IMR-90 (cell line): ENCODE data around the gene MIR17HG. TPM values are rescaled to one million over a fixed set of nuclear protein-coding genes. Genes with fewer than 3 reads are reported as not detected.

Experiments used
- ATAC-seq: fragments of 200-7000 bp; cut with Tn5 transposase; 2 replicates; pipeline ENCODE4 v1.9.1; 2020; ENCODE audit warnings: low read depth, mild to moderate bottlenecking, moderate library complexity
- BruUV-seq: library from RNA; stranded (reverse); fragments of 400-500 nt; replicated peaks from 2 replicates; lab custom pipeline; 2021; lab: Mats Ljungman, UMichigan
- CTCF ChIA-PET: fragments of 300-600 bp; formaldehyde crosslinking; extraction: SDS; loops from one replicate; lab custom pipeline; 2021; ENCODE audit warnings: antibody characterized with exemption; lab: Yijun Ruan, JAX
- POLR2A ChIA-PET: fragments of 300-600 bp; sonication (Branson Sonifier 250); formaldehyde crosslinking; loops from one replicate; lab custom pipeline; 2022; ENCODE audit warnings: antibody characterized with exemption; ENCODE audit not compliant: unreplicated experiment; lab: Charles Lee
- DNase-seq: peaks from one replicate; pipeline ENCODE4 v3.0.0; 2013
- H2AFZ ChIP-seq: replicated peaks from 2 replicates; pipeline ENCODE3; 2013; ENCODE audit warnings: low read length, mild to moderate bottlenecking; ENCODE audit not compliant: poor library complexity
- H2AK5ac ChIP-seq: 2 replicates; pipeline ENCODE4 v1.6.1; 2013; ENCODE audit warnings: low read depth, low read length, inconsistent platforms
- H2AK9ac ChIP-seq: replicated peaks from 2 replicates; pipeline ENCODE3; 2013; ENCODE audit warnings: mild to moderate bottlenecking, low read depth, low read length, moderate library complexity; ENCODE audit not compliant: poor library complexity
- H2BK120ac ChIP-seq: 2 replicates; pipeline ENCODE4 v1.6.1; 2013; ENCODE audit warnings: low read depth, low read length, inconsistent platforms
- H2BK15ac ChIP-seq: 3 replicates; pipeline ENCODE4 v1.6.1; 2013; ENCODE audit warnings: low read depth, low read length, inconsistent platforms
- H2BK20ac ChIP-seq: 2 replicates; pipeline ENCODE4 v1.6.1; 2013; ENCODE audit warnings: low read depth, mild to moderate bottlenecking, inconsistent platforms, low read length, moderate library complexity
- H2BK5ac ChIP-seq: 2 replicates; pipeline ENCODE4 v1.6.1; 2013; ENCODE audit warnings: mild to moderate bottlenecking, low read depth, low read length, inconsistent platforms; ENCODE audit not compliant: poor library complexity, severe bottlenecking
- H3K14ac ChIP-seq: replicated peaks from 2 replicates; pipeline ENCODE4 v1.6.1; 2013; ENCODE audit warnings: low read depth, low read length, inconsistent platforms
- H3K18ac ChIP-seq: 2 replicates; pipeline ENCODE4 v1.6.1; 2013; ENCODE audit warnings: low read depth, low read length, control low read depth
- H3K23ac ChIP-seq: 2 replicates; pipeline ENCODE4 v1.6.1; 2013; ENCODE audit warnings: low read depth, low read length, inconsistent platforms
- H3K27ac ChIP-seq: 2 replicates; pipeline ENCODE4 v1.5.1; 2013; ENCODE audit warnings: mild to moderate bottlenecking, control low read depth, low read length; ENCODE audit not compliant: insufficient read depth
- H3K27me3 ChIP-seq: 2 replicates; pipeline ENCODE4 v1.6.1; 2013; ENCODE audit warnings: low read length; ENCODE audit not compliant: control insufficient read depth, insufficient read depth
- H3K36me3 ChIP-seq: 2 replicates; pipeline ENCODE4 v1.6.1; 2013; ENCODE audit warnings: low read length, mixed read lengths; ENCODE audit not compliant: control insufficient read depth, insufficient read depth
- H3K4ac ChIP-seq: 2 replicates; pipeline ENCODE4 v1.6.1; 2013; ENCODE audit warnings: low read depth, low read length, inconsistent platforms
- H3K4me1 ChIP-seq: 2 replicates; pipeline ENCODE4 v1.6.1; 2013; ENCODE audit warnings: low read length, mixed read lengths; ENCODE audit not compliant: control insufficient read depth, insufficient read depth
- H3K4me2 ChIP-seq: 2 replicates; pipeline ENCODE4 v1.6.1; 2013; ENCODE audit warnings: low read depth, mild to moderate bottlenecking, control low read depth, low read length, moderate library complexity
- H3K4me3 ChIP-seq: 2 replicates; pipeline ENCODE4 v1.5.1; 2013; ENCODE audit warnings: low read depth, mild to moderate bottlenecking, control low read depth, low read length, moderate library complexity; ENCODE audit not compliant: insufficient read depth
- H3K56ac ChIP-seq: 2 replicates; pipeline ENCODE4 v1.6.1; 2013; ENCODE audit warnings: low read length, inconsistent platforms; ENCODE audit not compliant: insufficient read depth; ENCODE audit errors: extremely low read depth
- H3K79me1 ChIP-seq, 2 experiments: 2 replicates each; pipeline ENCODE4 v1.6.1; 2013; ENCODE audit warnings: low read length in 2 of 2, inconsistent platforms in 1 of 2, low read depth in 1 of 2
- H3K9ac ChIP-seq: 2 replicates; pipeline ENCODE4 v1.6.1; 2013; ENCODE audit warnings: low read depth, low read length, control low read depth
- H3K9me1 ChIP-seq: 2 replicates; pipeline ENCODE4 v1.6.1; 2013; ENCODE audit warnings: low read length, inconsistent platforms; ENCODE audit not compliant: insufficient read depth
- H3K9me3 ChIP-seq: 2 replicates; pipeline ENCODE4 v1.6.1; 2013; ENCODE audit warnings: low read length; ENCODE audit not compliant: control insufficient read depth, insufficient read depth
- H4K20me1 ChIP-seq: 2 replicates; pipeline ENCODE4 v1.6.1; 2013; ENCODE audit warnings: low read length, inconsistent platforms; ENCODE audit not compliant: insufficient read depth
- H4K5ac ChIP-seq: 2 replicates; pipeline ENCODE4 v1.6.1; 2013; ENCODE audit warnings: mild to moderate bottlenecking, low read depth, low read length, control low read depth
- H4K8ac ChIP-seq, 2 experiments: 2 replicates each; pipeline ENCODE4 v1.6.1; 2013; ENCODE audit warnings: low read depth in 2 of 2, low read length in 2 of 2, control low read depth in 1 of 2, inconsistent platforms in 1 of 2
- H4K91ac ChIP-seq: 2 replicates; pipeline ENCODE4 v1.6.1; 2013; ENCODE audit warnings: low read depth, low read length, inconsistent platforms; ENCODE audit not compliant: insufficient read depth
- CHD1 ChIP-seq: IDR thresholded peaks from 2 replicates; pipeline ENCODE4 v1.6.1; 2012; ENCODE audit warnings: low read depth, low read length, improper control_type of control experiment
- ELK1 ChIP-seq: fragments of 150-350 bp; IDR thresholded peaks from 2 replicates; pipeline ENCODE4 v1.6.1; 2016; ENCODE audit warnings: low read depth, mild to moderate bottlenecking, low read length, moderate library complexity, borderline replicate concordance
- MAFK ChIP-seq: IDR thresholded peaks from 2 replicates; pipeline ENCODE4 v1.6.1; 2012; ENCODE audit warnings: low read depth, low read length, improper control_type of control experiment
- MXI1 ChIP-seq: IDR thresholded peaks from 2 replicates; pipeline ENCODE4 v1.6.1; 2012; ENCODE audit warnings: low read depth, mild to moderate bottlenecking, low read length, moderate library complexity, borderline replicate concordance
- NFE2L2 ChIP-seq: fragments of 150-350 bp; IDR thresholded peaks from 2 replicates; pipeline ENCODE4 v1.6.1; 2016; ENCODE audit warnings: low read depth, mild to moderate bottlenecking, low read length
- POLR2A ChIP-seq: IDR thresholded peaks from 2 replicates; pipeline ENCODE4 v1.6.1; 2012; ENCODE audit warnings: mild to moderate bottlenecking, low read depth, low read length
- RAD21 ChIP-seq: IDR thresholded peaks from 2 replicates; pipeline ENCODE4 v1.6.1; 2012; ENCODE audit warnings: low read length, improper control_type of control experiment
- RCOR1 ChIP-seq: IDR thresholded peaks from 2 replicates; pipeline ENCODE4 v1.6.1; 2012; ENCODE audit warnings: mild to moderate bottlenecking, low read length, improper control_type of control experiment; ENCODE audit not compliant: insufficient replicate concordance
- SMC3 ChIP-seq: fragments of 150-350 bp; IDR thresholded peaks from 2 replicates; pipeline ENCODE4 v1.6.1; 2016; ENCODE audit warnings: low read depth, mild to moderate bottlenecking, antibody characterized with exemption, low read length, moderate library complexity
- WGBS, 2 experiments: methylation state at CpG; one replicate each; pipeline versions ENCODE4 v1.1.5 to v1.1.7; 2013; ENCODE audit warnings: missing lambda C conversion rate in 2 of 2; ENCODE audit not compliant: insufficient read length in 1 of 2; ENCODE audit errors: extremely low coverage in 2 of 2; 5-methylcytosine and 5-hydroxymethylcytosine counted together
- dilution Hi-C: fragments of 300-500 bp; cut with HindIII; formaldehyde crosslinking; loops from one replicate; pipeline ENCODE4 v1.14.3; 2018; ENCODE audit warnings: low sequenced_read_pairs; ENCODE audit not compliant: unreplicated experiment
- in situ Hi-C: fragments of 300-500 bp; cut with MboI; formaldehyde crosslinking; loops from 3 replicates; pipeline ENCODE4 v1.14.3; 2019; ENCODE audit warnings: low sequenced_read_pairs, inconsistent platforms, mixed read lengths
- intact Hi-C: fragments of 100-400 bp; cut with micrococcal nuclease; formaldehyde crosslinking; loops from 2 replicates; pipeline ENCODE4 v1.10.0; 2022
- polyA plus RNA-seq, 3 experiments: library from polyadenylated mRNA; depleted of rRNA; stranded (reverse); fragments of >200 nt; gene quantifications; 2 replicates each; pipeline ENCODE4 v1.2.3, GENCODE V29; 2012; ENCODE audit warnings: low replicate concordance in 1 of 3
- total RNA-seq: library from RNA; depleted of rRNA; stranded (reverse); fragments of >200 nt; gene quantifications from 2 replicates; pipeline ENCODE4 v1.2.3, GENCODE V29; 2012; rRNA removed

Gene MIR17HG
- total and polyA plus RNA-seq, 2 of the 4 experiments (the other 2 are of a cell fraction) = 0.77 to 3.0 TPM

GRCh38 chr13:91401920-91402319 is 54.4 kb downstream of the MIR17HG start:
- Histone ChIP-seq H4K20me1 (no peaks in the 10 kb centered on the region), H3K27me3 (peaks cover 19% of the 10 kb centered on the region), H4K8ac (no peak overlapping the region), H2BK120ac (no peak overlapping the region), H3K23ac (no peak overlapping the region), H2AK5ac (no peak overlapping the region), H3K4me1 (no peaks in the 10 kb centered on the region), H4K5ac (no peak overlapping the region), H3K14ac (no peak overlapping the region), H3K79me1 (no peaks in the 10 kb centered on the region), H2BK20ac (no peak overlapping the region), H2BK5ac (no peak overlapping the region), H3K36me3 (no peaks in the 10 kb centered on the region), H3K9me3 (no peaks in the 10 kb centered on the region), H3K9me1 (no peaks in the 10 kb centered on the region), H3K9ac (no peak overlapping the region), H3K27ac (no peak overlapping the region), H3K4me2 (no peak overlapping the region), H4K91ac (no peak overlapping the region), H3K4ac (no peak overlapping the region), H2AFZ (no peak overlapping the region), H3K18ac (no peak overlapping the region), H3K56ac (no peak overlapping the region), H2AK9ac (no peak overlapping the region), H2BK15ac (no peak overlapping the region), H3K4me3 (no peak overlapping the region)
- no TSS peak for BruUV-seq
- in situ Hi-C loops = no loop called here
- intact Hi-C loops = loop anchor here (5.0 kb wide), 1 partner anchor 90 kb away; no protein-coding TSS in a partner anchor
- WGBS, 2 experiments = no CpG with 5 or more reads among the region's 2 CpGs
- TF ChIP-seq RAD21 = no peak
- no peak for TF ChIP-seq SMC3
- no peak for TF ChIP-seq POLR2A
- no peak for TF ChIP-seq MAFK
- TF ChIP-seq CHD1 = no peak
- TF ChIP-seq MXI1 = no peak
- TF ChIP-seq NFE2L2 = no peak
- no peak for TF ChIP-seq RCOR1
- no peak for TF ChIP-seq ELK1
- ATAC-seq (no peak), DNase-seq (no peak)
- ChIA-PET POLR2A (no interaction called here), CTCF (no interaction called here)
- dilution Hi-C loops = no loop called here

Other genes with a start within 250 kb of the MIR17HG start
- gene GPC5, start 50.9 kb downstream of the MIR17HG start, total RNA-seq = 1.1 and 1.8 TPM in 2 replicates
- gene GPC5, start 50.9 kb downstream of the MIR17HG start, polyA plus RNA-seq (2012; rRNA removed) = 0.94 and 1.1 TPM in 2 replicates